Lung (tissue), 12 donors: ENCODE measurements around the gene RGL3. TPM values are rescaled to one million over a fixed set of nuclear protein-coding genes. Genes with fewer than 3 reads are reported as not detected.

ENCODE experiments used
- ATAC-seq: fragments of 200-7000 bp; cut with Tn5 transposase; one replicate; pipeline ENCODE4 v1.9.1; 2020; ENCODE audit warnings: moderate number of reproducible peaks; ENCODE audit not compliant: insufficient read depth, low FRiP score
- DNase-seq, 3 donors: peaks; one replicate each; pipeline ENCODE4 v3.0.0-alpha.2; 2013 to 2017
- H3K27ac ChIP-seq, 2 donors: one replicate each; pipeline ENCODE4 v1.5.1; 2013; ENCODE audit warnings: mild to moderate bottlenecking in 2 of 2, moderate library complexity in 2 of 2, control low read depth in 1 of 2, inconsistent platforms in 1 of 2, low read depth in 1 of 2, low read length in 1 of 2
- H3K27me3 ChIP-seq, 3 donors: one replicate each; pipeline ENCODE4 v1.5.1; 2013; ENCODE audit warnings: low read length in 2 of 3; ENCODE audit not compliant: control insufficient read depth in 3 of 3, insufficient read depth in 3 of 3
- H3K36me3 ChIP-seq, 4 donors: one replicate each; pipeline ENCODE4 v1.5.1; 2013; ENCODE audit warnings: low read length in 4 of 4, mild to moderate bottlenecking in 1 of 4, moderate library complexity in 1 of 4; ENCODE audit not compliant: control insufficient read depth in 4 of 4, insufficient read depth in 4 of 4
- H3K4me1 ChIP-seq, 5 donors: one replicate each; pipeline ENCODE4 v1.5.1; 2013; ENCODE audit warnings: low read length in 5 of 5, mild to moderate bottlenecking in 2 of 5, moderate library complexity in 1 of 5; ENCODE audit not compliant: control insufficient read depth in 5 of 5, insufficient read depth in 5 of 5
- H3K4me3 ChIP-seq: one replicate; pipeline ENCODE4 v1.5.1; 2013; ENCODE audit warnings: mild to moderate bottlenecking, control low read depth, moderate library complexity
- H3K9ac ChIP-seq, 2 donors: one replicate each; pipeline ENCODE4 v1.5.1; 2013; ENCODE audit warnings: low read length in 2 of 2, control low read depth in 1 of 2; ENCODE audit not compliant: insufficient read depth in 1 of 2
- H3K9me3 ChIP-seq, 4 donors: one replicate each; pipeline ENCODE4 v1.5.1; 2013; ENCODE audit warnings: low read length in 3 of 4, mild to moderate bottlenecking in 1 of 4, moderate library complexity in 1 of 4; ENCODE audit not compliant: control insufficient read depth in 4 of 4, insufficient read depth in 3 of 4
- CTCF ChIP-seq: IDR thresholded peaks from 2 replicates; pipeline ENCODE4 v1.5.1; 2012; ENCODE audit warnings: mild to moderate bottlenecking; ENCODE audit errors: control extremely low read depth, extremely low read depth
- WGBS, 2 donors: extraction: QIAGEN DNeasy Blood & Tissue Kit; methylation state at CpG; one replicate each; pipeline ENCODE4 v1.1.7; 2013; 5-methylcytosine and 5-hydroxymethylcytosine counted together
- polyA plus RNA-seq, 2 donors: library from polyadenylated mRNA; stranded (reverse); fragments of 200-250 nt; gene quantifications; one replicate each; pipeline ENCODE4 v1.2.1, GENCODE V29; 2013
- total RNA-seq, 2 donors: library from RNA; depleted of rRNA in 1 of 2; stranded (reverse); fragments of >200 nt in 1 of 2; gene quantifications; one replicate each; pipeline ENCODE4 v1.2.1, GENCODE V29; 2014 to 2021
- donor health status: control.
- donor health status: control.
- donor health status: Bipolar disorder and iron deficiency.
- donor health status: healthy.
- donor health status: DM: yes; HTN: yes; CAD: no.

RGL3 gene
- total and polyA plus RNA-seq, 4 donors = 10.4 to 45.2 (median 37.3) TPM

- DNase-seq (peak in 1 of 3 donors; percentile 32), ATAC-seq (no peak)
- Histone ChIP-seq H3K36me3 (no peaks in the 10 kb centered on the region), H3K9ac (no peak overlapping the region), H3K27me3 (peaks cover 0 to 7% (median 6%) of the 10 kb centered on the region in 3 donors), H3K9me3 (peaks cover 0 to 2% (median 0%) of the 10 kb centered on the region in 4 donors), H3K4me1 (peaks cover 0 to 23% (median 6%) of the 10 kb centered on the region in 5 donors), H3K27ac (peak overlapping the region in 1 of 2 donors; percentile 30), H3K4me3 (peak overlapping the region; percentile 33)
- no peak for TF ChIP-seq CTCF
- WGBS, 2 donors = 1 to 6% methylated on average over 9 of the region's 9 CpGs
Observed at GRCh38 chr19:11383706-11384048, 35.4 kb downstream of the RGL3 start.

DNA sequence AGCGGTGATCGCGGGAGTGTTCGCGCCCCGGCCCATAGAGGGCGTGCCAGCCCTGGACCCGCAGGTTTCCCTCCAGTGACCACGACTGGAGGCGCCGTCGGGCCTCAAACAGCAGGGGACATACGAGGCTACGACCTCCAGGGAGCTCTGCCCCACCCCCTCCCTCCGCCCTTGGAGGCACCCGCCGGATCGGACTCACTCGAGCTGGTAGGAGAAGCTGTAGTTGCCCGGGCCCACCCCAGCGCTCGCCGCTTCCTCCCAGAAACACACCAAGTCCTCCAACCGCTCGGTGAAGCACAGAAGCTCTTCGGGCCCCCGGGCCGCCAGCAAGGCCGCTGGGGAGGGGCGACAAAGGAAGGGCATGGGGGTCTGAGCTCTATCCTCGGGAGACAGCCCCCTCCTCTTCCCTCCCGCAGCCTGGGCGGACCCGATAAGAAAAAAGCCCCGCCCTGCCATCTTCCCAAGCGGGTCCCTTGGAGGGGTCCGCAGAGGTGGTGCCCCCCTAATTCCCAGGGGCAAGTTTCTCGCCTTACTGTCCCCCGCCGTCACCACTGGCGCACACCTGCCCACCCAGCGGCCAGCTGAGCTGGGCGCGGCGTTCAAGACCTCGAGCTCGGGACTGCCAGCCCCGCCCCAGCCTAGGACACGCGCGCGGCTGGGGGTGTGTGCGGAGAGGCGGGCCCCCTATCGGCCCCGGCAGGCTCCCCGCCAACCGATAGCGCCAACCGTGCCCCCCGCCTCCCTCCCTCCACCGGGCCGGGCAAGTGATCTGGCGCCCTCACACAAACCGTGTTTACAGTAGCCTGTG is 36.0 kb downstream of the RGL3 start:
- Histone ChIP-seq H3K4me3 (peak overlapping the region; percentile 10), H3K36me3 (no peaks in the 10 kb centered on the region), H3K27me3 (peaks cover 0 to 7% (median 6%) of the 10 kb centered on the region in 3 donors), H3K9ac (no peak overlapping the region), H3K27ac (peak overlapping the region in 1 of 2 donors; percentile 30), H3K4me1 (peaks cover 0 to 23% (median 6%) of the 10 kb centered on the region in 5 donors), H3K9me3 (peaks cover 0 to 2% (median 0%) of the 10 kb centered on the region in 4 donors)
- peak; percentile 26 to 53 (median 47) for DNase-seq
- peak; percentile 36 for TF ChIP-seq CTCF
- 1% methylated on average over 60 to 65 of the region's 65 CpGs for WGBS, 2 donors
- no peak for ATAC-seq

GRCh38 chr19:11380653-11381537 is 38.2 kb downstream of the RGL3 start:
- ATAC-seq (peak; percentile 89), DNase-seq (peak; percentile 97 to 98 (median 97))
- Histone ChIP-seq H3K4me3 (peak overlapping the region; percentile 50), H3K4me1 (peaks cover 0 to 23% (median 8%) of the 10 kb centered on the region in 5 donors), H3K9ac (peak overlapping the region in 1 of 2 donors; percentile 87), H3K9me3 (peaks cover 0 to 2% (median 0%) of the 10 kb centered on the region in 4 donors), H3K27me3 (peaks cover 0 to 7% (median 6%) of the 10 kb centered on the region in 3 donors), H3K27ac (peak overlapping the region; percentile 62 to 89), H3K36me3 (peaks cover 0 to 5% (median 0%) of the 10 kb centered on the region in 4 donors)
- WGBS, 2 donors = 2 to 3% methylated on average over 51 to 54 of the region's 54 CpGs
- peak; percentile 63 for TF ChIP-seq CTCF
